H9 (cell line): ENCODE measurements around the gene UBQLN2. TPM values are rescaled to one million over a fixed set of nuclear protein-coding genes. Genes with fewer than 3 reads are reported as not detected.

Experiments used
- DNase-seq: peaks from one replicate; pipeline ENCODE4 v3.0.0-alpha.2; 2017
- H2AFZ ChIP-seq: one replicate; pipeline ENCODE4 v1.6.1; 2013; ENCODE audit warnings: mild to moderate bottlenecking, low read length, control low read depth, moderate library complexity
- H2AK5ac ChIP-seq: 2 replicates; pipeline ENCODE4 v1.6.1; 2013; ENCODE audit warnings: low read length, control low read depth, mixed read lengths; ENCODE audit not compliant: insufficient read length
- H2BK120ac ChIP-seq: one replicate; pipeline ENCODE4 v1.6.1; 2013; ENCODE audit warnings: low read depth, mild to moderate bottlenecking, low read length, control low read depth, inconsistent platforms; ENCODE audit not compliant: poor library complexity, severe bottlenecking
- H2BK12ac ChIP-seq: 2 replicates; pipeline ENCODE4 v1.6.1; 2013; ENCODE audit warnings: low read length, control low read depth, mixed read lengths, low read depth; ENCODE audit not compliant: insufficient read length
- H2BK15ac ChIP-seq: 2 replicates; pipeline ENCODE4 v1.6.1; 2013; ENCODE audit warnings: low read depth, low read length, control low read depth
- H2BK20ac ChIP-seq: one replicate; pipeline ENCODE4 v1.6.1; 2013; ENCODE audit warnings: low read depth, mild to moderate bottlenecking, low read length, control low read depth, inconsistent platforms; ENCODE audit not compliant: poor library complexity, severe bottlenecking
- H2BK5ac ChIP-seq: 2 replicates; pipeline ENCODE4 v1.6.1; 2013; ENCODE audit warnings: low read length, control low read depth, mixed read lengths; ENCODE audit not compliant: insufficient read length
- H3K14ac ChIP-seq: 2 replicates; pipeline ENCODE4 v1.6.1; 2013; ENCODE audit warnings: low read length, control low read depth; ENCODE audit not compliant: insufficient read depth
- H3K18ac ChIP-seq: 2 replicates; pipeline ENCODE4 v1.6.1; 2013; ENCODE audit warnings: low read depth, mild to moderate bottlenecking, mixed read lengths, low read length, control low read depth; ENCODE audit not compliant: insufficient read length
- H3K23ac ChIP-seq: 2 replicates; pipeline ENCODE4 v1.6.1; 2013; ENCODE audit warnings: low read length, control low read depth, mixed read lengths, low read depth; ENCODE audit not compliant: insufficient read length
- H3K23me2 ChIP-seq: 2 replicates; pipeline ENCODE4 v1.6.1; 2013; ENCODE audit warnings: low read depth, mild to moderate bottlenecking, mixed read lengths, low read length, control low read depth; ENCODE audit not compliant: insufficient read length, poor library complexity, severe bottlenecking
- H3K27ac ChIP-seq: 2 replicates; pipeline ENCODE4 v1.5.1; 2013; ENCODE audit warnings: low read length, control low read depth, mixed read lengths, low read depth; ENCODE audit not compliant: insufficient read length
- H3K27me3 ChIP-seq: 2 replicates; pipeline ENCODE4 v1.6.1; 2013; ENCODE audit warnings: low read length, control low read depth, inconsistent platforms; ENCODE audit not compliant: insufficient read depth
- H3K4ac ChIP-seq: 2 replicates; pipeline ENCODE4 v1.6.1; 2013; ENCODE audit warnings: low read depth, mild to moderate bottlenecking, control low read depth, inconsistent platforms, low read length, moderate library complexity
- H3K4me1 ChIP-seq: 2 replicates; pipeline ENCODE4 v1.6.1; 2013; ENCODE audit warnings: low read length, control low read depth, inconsistent platforms; ENCODE audit not compliant: insufficient read depth
- H3K4me2 ChIP-seq: 2 replicates; pipeline ENCODE4 v1.6.1; 2013; ENCODE audit warnings: low read length, control low read depth, mixed read lengths; ENCODE audit not compliant: insufficient read length, insufficient read depth
- H3K56ac ChIP-seq: 2 replicates; pipeline ENCODE4 v1.6.1; 2013; ENCODE audit warnings: low read depth, mild to moderate bottlenecking, mixed read lengths, low read length, control low read depth; ENCODE audit not compliant: insufficient read length
- H3K79me1 ChIP-seq: 2 replicates; pipeline ENCODE4 v1.6.1; 2013; ENCODE audit warnings: low read depth, mild to moderate bottlenecking, moderate library complexity, low read length, control low read depth, inconsistent platforms; ENCODE audit not compliant: insufficient read depth, poor library complexity, severe bottlenecking
- H3K79me2 ChIP-seq: 2 replicates; pipeline ENCODE4 v1.6.1; 2013; ENCODE audit warnings: low read length, control low read depth, inconsistent platforms; ENCODE audit not compliant: insufficient read depth
- H3K9ac ChIP-seq: 2 replicates; pipeline ENCODE4 v1.6.1; 2013; ENCODE audit warnings: low read length, control low read depth, mixed read lengths; ENCODE audit not compliant: insufficient read length; ENCODE audit errors: extremely low read depth
- H3K9me3 ChIP-seq: one replicate; pipeline ENCODE4 v1.6.1; 2013; ENCODE audit warnings: low read depth, low read length, inconsistent platforms; ENCODE audit not compliant: control insufficient read depth
- H3T11ph ChIP-seq: one replicate; pipeline ENCODE4 v1.6.1; 2013; ENCODE audit warnings: mild to moderate bottlenecking, low read length, control low read depth, inconsistent platforms
- H4K20me1 ChIP-seq: one replicate; pipeline ENCODE4 v1.6.1; 2013; ENCODE audit not compliant: control insufficient read depth, insufficient read length, insufficient read depth
- H4K5ac ChIP-seq: 2 replicates; pipeline ENCODE4 v1.6.1; 2013; ENCODE audit warnings: low read depth, mild to moderate bottlenecking, mixed read lengths, low read length, control low read depth; ENCODE audit not compliant: insufficient read length
- H4K8ac ChIP-seq: replicated peaks from 2 replicates; pipeline ENCODE4 v1.6.1; 2013; ENCODE audit warnings: low read length, control low read depth, mixed read lengths, low read depth; ENCODE audit not compliant: insufficient read length
- H4K91ac ChIP-seq: 2 replicates; pipeline ENCODE4 v1.6.1; 2013; ENCODE audit warnings: low read depth, mild to moderate bottlenecking, moderate library complexity, mixed read lengths, low read length, control low read depth; ENCODE audit not compliant: insufficient read length
- H3K27ac Mint-ChIP-seq, 3 experiments: 2 replicates in 2 of 3; 3 replicates in 1 of 3; pipeline ENCODE4 v1.8.0; 2020 to 2021; ENCODE audit warnings: mixed read lengths in 3 of 3, mild to moderate bottlenecking in 1 of 3, moderate library complexity in 1 of 3
- H3K27me3 Mint-ChIP-seq: 2 replicates; pipeline ENCODE4 v1.8.0; 2021; ENCODE audit warnings: low read depth, mild to moderate bottlenecking, moderate library complexity, mixed read lengths
- H3K36me3 Mint-ChIP-seq, 3 experiments: 2 replicates in 2 of 3; 3 replicates in 1 of 3; pipeline ENCODE4 v1.8.0; 2020 to 2021; ENCODE audit warnings: low read depth in 3 of 3, mixed read lengths in 3 of 3; ENCODE audit not compliant: insufficient read depth in 1 of 3
- H3K4me1 Mint-ChIP-seq, 2 experiments: 2 replicates each; pipeline ENCODE4 v1.8.0; 2020; ENCODE audit warnings: mixed read lengths in 2 of 2
- H3K4me3 Mint-ChIP-seq, 2 experiments: 2 replicates in 1 of 2; 3 replicates in 1 of 2; pipeline ENCODE4 v1.8.0; 2020 to 2021; ENCODE audit warnings: mild to moderate bottlenecking in 2 of 2, mixed read lengths in 2 of 2, moderate library complexity in 1 of 2
- H3K9me3 Mint-ChIP-seq, 2 experiments: 2 replicates in 1 of 2; 3 replicates in 1 of 2; pipeline ENCODE4 v1.8.0; 2020; ENCODE audit warnings: mild to moderate bottlenecking in 2 of 2, mixed read lengths in 2 of 2, moderate library complexity in 1 of 2
- WGBS: extraction: QIAGEN DNeasy Blood & Tissue Kit; methylation state at CpG from one replicate; pipeline ENCODE4 v1.1.7; 2013; ENCODE audit warnings: missing lambda C conversion rate, low lambda C conversion rate, mixed read lengths; ENCODE audit not compliant: insufficient read length; ENCODE audit errors: extremely low coverage; 5-methylcytosine and 5-hydroxymethylcytosine counted together
- total RNA-seq: library from RNA; stranded (reverse); gene quantifications from 2 replicates; pipeline ENCODE4 v1.2.1, GENCODE V29; 2021
- TF ChIP-seq, protein P1 (sequence below): fragments of 200-600 bp; sonication (generic); conservative IDR thresholded peaks from 3 replicates; pipeline ENCODE4 v1.8.0; 2021; ENCODE audit warnings: antibody characterized with exemption, mild to moderate bottlenecking

The UBQLN2 gene
- total RNA-seq, 1 experiment from 2014 or later = 30.0 TPM

DNA sequence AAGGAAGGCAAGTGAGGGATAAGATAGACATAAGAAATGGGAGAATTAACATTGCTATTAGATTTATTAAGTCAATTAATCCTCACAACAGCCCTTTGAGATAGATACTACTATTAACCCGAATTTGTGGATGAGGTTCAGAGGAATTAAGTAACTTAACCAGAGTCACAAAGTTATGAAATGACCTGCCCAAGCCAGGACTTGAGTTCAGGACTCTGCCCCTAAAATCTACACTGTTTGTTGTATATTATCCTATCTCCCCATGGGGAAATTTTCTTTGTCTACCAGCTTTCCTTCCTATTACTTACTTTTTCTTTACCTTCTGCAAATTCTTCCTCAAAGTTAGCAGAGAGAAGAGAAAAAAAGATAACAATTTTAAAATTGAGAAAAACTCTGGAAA is 33.4 kb upstream of the UBQLN2 start:
- Histone ChIP-seq H2BK20ac (no peak overlapping the region), H3K18ac (no peak overlapping the region), H3K14ac (no peak overlapping the region), H3K4me1 (no peaks in the 10 kb centered on the region), H4K20me1 (no peaks in the 10 kb centered on the region), H2BK12ac (no peak overlapping the region), H3K23ac (no peak overlapping the region), H3K23me2 (no peaks in the 10 kb centered on the region), H3K4me2 (no peak overlapping the region), H2AK5ac (no peak overlapping the region), H4K5ac (no peak overlapping the region), H3K56ac (no peak overlapping the region), H3K27me3 (no peaks in the 10 kb centered on the region), H3K4ac (no peak overlapping the region), H3T11ph (no peak overlapping the region), H3K9me3 (no peaks in the 10 kb centered on the region), H2AFZ (no peak overlapping the region), H3K9ac (no peak overlapping the region), H2BK120ac (no peak overlapping the region), H2BK15ac (no peak overlapping the region), H3K79me2 (no peaks in the 10 kb centered on the region), H3K27ac (no peak overlapping the region), H4K8ac (no peak overlapping the region), H4K91ac (no peak overlapping the region), H2BK5ac (no peak overlapping the region), H3K79me1 (no peaks in the 10 kb centered on the region)
- DNase-seq = no peak
- Mint-ChIP-seq H3K4me1 (no peaks in the 10 kb centered on the region), H3K36me3 (peaks cover 0 to 5% (median 3%) of the 10 kb centered on the region in 3 experiments; a peak in 2 of 7 replicates), H3K9me3 (peaks cover 66 to 92% of the 10 kb centered on the region in 2 experiments), H3K4me3 (no peak overlapping the region), H3K27me3 (peaks cover 2% of the 10 kb centered on the region; the same call in 1 of the 2 replicates), H3K27ac (no peak overlapping the region)
- TF ChIP-seq, protein P1, sequence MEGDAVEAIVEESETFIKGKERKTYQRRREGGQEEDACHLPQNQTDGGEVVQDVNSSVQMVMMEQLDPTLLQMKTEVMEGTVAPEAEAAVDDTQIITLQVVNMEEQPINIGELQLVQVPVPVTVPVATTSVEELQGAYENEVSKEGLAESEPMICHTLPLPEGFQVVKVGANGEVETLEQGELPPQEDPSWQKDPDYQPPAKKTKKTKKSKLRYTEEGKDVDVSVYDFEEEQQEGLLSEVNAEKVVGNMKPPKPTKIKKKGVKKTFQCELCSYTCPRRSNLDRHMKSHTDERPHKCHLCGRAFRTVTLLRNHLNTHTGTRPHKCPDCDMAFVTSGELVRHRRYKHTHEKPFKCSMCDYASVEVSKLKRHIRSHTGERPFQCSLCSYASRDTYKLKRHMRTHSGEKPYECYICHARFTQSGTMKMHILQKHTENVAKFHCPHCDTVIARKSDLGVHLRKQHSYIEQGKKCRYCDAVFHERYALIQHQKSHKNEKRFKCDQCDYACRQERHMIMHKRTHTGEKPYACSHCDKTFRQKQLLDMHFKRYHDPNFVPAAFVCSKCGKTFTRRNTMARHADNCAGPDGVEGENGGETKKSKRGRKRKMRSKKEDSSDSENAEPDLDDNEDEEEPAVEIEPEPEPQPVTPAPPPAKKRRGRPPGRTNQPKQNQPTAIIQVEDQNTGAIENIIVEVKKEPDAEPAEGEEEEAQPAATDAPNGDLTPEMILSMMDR = no peak
- WGBS = no CpG with 5 or more reads among the region's 1 CpG
